HepG2 (cell line): Measurements from ENCODE around the gene DCLRE1C. TPM values are rescaled to one million over a fixed set of nuclear protein-coding genes. Genes with fewer than 3 reads are reported as not detected.

ENCODE experiments used
- ATAC-seq: fragments of 200-7000 bp; cut with Tn5 transposase; 3 replicates; pipeline ENCODE4 v1.9.1; 2020; ENCODE audit warnings: mild to moderate bottlenecking, moderate library complexity
- BruUV-seq: library from RNA; stranded (reverse); fragments of 400-500 nt; replicated peaks from 2 replicates; lab custom pipeline; 2021; lab: Mats Ljungman, UMichigan
- CTCF ChIA-PET: fragments of 300-600 bp; formaldehyde crosslinking; extraction: SDS; loops from one replicate; lab custom pipeline; 2021; ENCODE audit warnings: low total read pairs, inconsistent platforms, low intra/inter-chr PET ratio; lab: Yijun Ruan, JAX
- POLR2A ChIA-PET: fragments of 350-600 bp; sonication (Branson Sonifier 250); formaldehyde crosslinking; loops from one replicate; lab custom pipeline; 2020; ENCODE audit warnings: antibody characterized with exemption, inconsistent platforms; lab: Yijun Ruan, JAX
- DNase-seq: peaks from one replicate; pipeline ENCODE4 v3.0.0-alpha.2; 2015; ENCODE audit warnings: low spot score
- FAIRE-seq: peaks from 3 replicates; lab custom pipeline; 2011; peaks lifted over from hg19 to GRCh38; lab: Jason Lieb, UNC
- H2AFZ ChIP-seq: one replicate; pipeline ENCODE4 v1.6.1; 2011; ENCODE audit warnings: low read length, inconsistent platforms
- H3K27ac ChIP-seq: fragments of 300-600 bp; 3 replicates; pipeline ENCODE4 v1.8.0; 2011; ENCODE audit warnings: mixed run types, mild to moderate bottlenecking, mixed read lengths, low read length, inconsistent platforms; ENCODE audit not compliant: insufficient read depth; ENCODE audit errors: extremely low read length
- H3K27me3 ChIP-seq, 2 experiments: fragments of 200-600 bp in 1 of 2; 2 replicates in 1 of 2; 3 replicates in 1 of 2; pipeline versions ENCODE4 v1.6.0 to v1.8.0; 2011; ENCODE audit warnings: low read length in 2 of 2, mild to moderate bottlenecking in 2 of 2, moderate library complexity in 2 of 2, inconsistent platforms in 1 of 2; ENCODE audit not compliant: insufficient read depth in 2 of 2, control insufficient read depth in 1 of 2
- H3K36me3 ChIP-seq, 2 experiments: fragments of 200-600 bp in 1 of 2; replicated peaks in 1 of 2; 2 replicates in 1 of 2; 3 replicates in 1 of 2; pipeline versions ENCODE4 v1.5.1 to v1.8.0; 2011; ENCODE audit warnings: low read length in 2 of 2, inconsistent platforms in 1 of 2; ENCODE audit not compliant: insufficient read depth in 2 of 2, control insufficient read depth in 1 of 2
- H3K4me1 ChIP-seq: 2 replicates; pipeline ENCODE4 v1.5.1; 2012; ENCODE audit warnings: low read length, inconsistent platforms; ENCODE audit not compliant: insufficient read depth
- H3K4me2 ChIP-seq: 2 replicates; pipeline ENCODE4 v1.6.0; 2011; ENCODE audit warnings: low read depth, low read length, inconsistent platforms
- H3K4me3 ChIP-seq, 3 experiments: fragments of 200-600 bp in 1 of 3; sonication (generic), shearing (Covaris generic) in 1 of 3; replicated peaks in 1 of 3; 2 replicates each; pipeline ENCODE4 v1.5.1; 2011 to 2016; ENCODE audit warnings: low read length in 3 of 3, inconsistent platforms in 2 of 3, low read depth in 2 of 3, mild to moderate bottlenecking in 2 of 3, control low read depth in 1 of 3, mixed read lengths in 1 of 3; ENCODE audit not compliant: insufficient read depth in 1 of 3
- H3K79me2 ChIP-seq: one replicate; pipeline ENCODE4 v1.6.1; 2011; ENCODE audit warnings: low read length, inconsistent platforms; ENCODE audit not compliant: insufficient read depth
- H3K9ac ChIP-seq: 2 replicates; pipeline ENCODE4 v1.6.0; 2011; ENCODE audit warnings: mild to moderate bottlenecking, low read depth, low read length, inconsistent platforms; ENCODE audit not compliant: insufficient read depth
- H3K9me3 ChIP-seq: 2 replicates; pipeline ENCODE4 v1.5.1; 2012; ENCODE audit warnings: mild to moderate bottlenecking, low read length
- H4K20me1 ChIP-seq: 2 replicates; pipeline ENCODE4 v1.6.0; 2011; ENCODE audit warnings: inconsistent platforms, mild to moderate bottlenecking, low read length, moderate library complexity; ENCODE audit not compliant: insufficient read depth
- ARID2 ChIP-seq: sonication (generic); formaldehyde crosslinking; IDR thresholded peaks from 2 replicates; pipeline ENCODE4 v1.8.1; 2022; ENCODE audit warnings: mild to moderate bottlenecking, missing genetic modification reagents, borderline replicate concordance
- ATF7 ChIP-seq, 2 experiments: fragments of 450-650 bp in 1 of 2; sonication (generic) in 1 of 2; formaldehyde crosslinking in 1 of 2; IDR thresholded peaks; 2 replicates each; pipeline versions ENCODE4 v1.4.0 to v1.6.1; 2016 to 2020; ENCODE audit warnings: antibody characterized with exemption in 1 of 2, mild to moderate bottlenecking in 1 of 2, missing genetic modification reagents in 1 of 2
- MIER2 ChIP-seq: IDR thresholded peaks from 2 replicates; pipeline ENCODE4 v1.6.1; 2016; ENCODE audit warnings: missing biosample characterization, missing genetic modification reagents
- SP2 ChIP-seq: sonication (generic); formaldehyde crosslinking; IDR thresholded peaks from 2 replicates; pipeline ENCODE4 v1.5.1; 2020; ENCODE audit warnings: mild to moderate bottlenecking, missing genetic modification reagents
- TCF12 ChIP-seq, 2 experiments: fragments of 450-650 bp in 1 of 2; sonication (generic) in 1 of 2; formaldehyde crosslinking in 1 of 2; IDR thresholded peaks; 2 replicates each; pipeline versions ENCODE4 v1.6.1 to v1.8.0; 2017 to 2022; ENCODE audit warnings: antibody characterized with exemption in 1 of 2, mild to moderate bottlenecking in 1 of 2, missing genetic modification reagents in 1 of 2, moderate library complexity in 1 of 2
- TMF1 ChIP-seq: sonication (generic); formaldehyde crosslinking; IDR thresholded peaks from 2 replicates; pipeline ENCODE4 v1.8.1; 2022; ENCODE audit warnings: low read depth, missing genetic modification reagents
- ZNF24 ChIP-seq: fragments of 450-650 bp; IDR thresholded peaks from 2 replicates; pipeline ENCODE4 v1.6.1; 2017; ENCODE audit warnings: antibody characterized with exemption, mild to moderate bottlenecking
- ZNF713 ChIP-seq: sonication (generic); formaldehyde crosslinking; IDR thresholded peaks from 2 replicates; pipeline ENCODE4 v1.4.0; 2020; ENCODE audit warnings: mild to moderate bottlenecking, missing genetic modification reagents
- WGBS: methylation state at CpG from one replicate; pipeline ENCODE4 v1.1.6; 2017; ENCODE audit warnings: low lambda C conversion rate; 5-methylcytosine and 5-hydroxymethylcytosine counted together
- in situ Hi-C: cut with HindIII; loops from 2 replicates; pipeline ENCODE4 v1.10.0; 2017; ENCODE audit warnings: low pct_unique_long_range_greater_than_20kb; ENCODE audit not compliant: extremely low pct_ligation_motif_present
- intact Hi-C: fragments of 100-400 bp; cut with micrococcal nuclease; formaldehyde crosslinking; loops from one replicate; pipeline ENCODE4 v1.10.0; 2022; ENCODE audit not compliant: unreplicated experiment
- polyA plus RNA-seq, 8 experiments: library from polyadenylated mRNA; depleted of rRNA in 3 of 8; stranded (reverse) in 7 of 8; unstranded in 1 of 8; fragments of >200 nt; fragmentation: Illumina TruSeq in 4 of 8; extraction: Trizol in 4 of 8; gene quantifications; 2 replicates each; pipeline versions ENCODE4 v1.2.1 to v1.2.3, GENCODE V29; 2011 to 2016; ENCODE audit warnings: low read depth in 4 of 8, missing spikeins in 1 of 8, mixed read lengths in 1 of 8; ENCODE audit not compliant: insufficient read depth in 1 of 8
- total RNA-seq, 5 experiments: library from RNA; depleted of rRNA; stranded (reverse); fragments of >200 nt; fragmentation: Illumina TruSeq; extraction: Trizol; gene quantifications; 2 replicates each; pipeline ENCODE4 v1.2.3, GENCODE V29; 2016; ENCODE audit warnings: low read depth in 1 of 5

Gene DCLRE1C
- total and polyA plus RNA-seq, 2 of the 13 experiments (the other 11 are each of a cell fraction or from before 2014, with no cell fraction given), result 3.0 to 10.3 TPM

DNA sequence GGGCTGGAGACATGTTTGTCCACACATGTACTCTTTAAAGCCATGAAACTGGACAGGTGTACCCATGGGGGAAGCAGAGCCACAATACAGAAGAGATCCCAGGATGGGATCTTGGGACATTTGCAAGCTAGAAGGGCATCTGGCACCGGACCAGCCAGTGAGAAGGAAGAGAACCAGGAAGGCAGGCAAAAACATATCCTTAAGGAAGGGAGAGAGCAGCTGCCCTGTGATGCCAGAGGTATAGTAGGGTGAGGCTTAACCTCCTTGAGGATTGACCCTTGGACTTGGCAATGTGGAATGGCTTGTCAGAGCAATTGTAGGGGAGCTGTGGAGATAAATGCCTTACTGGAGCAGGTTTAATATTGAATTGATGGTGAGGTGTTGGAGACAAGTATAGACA, 93.1 kb downstream of the DCLRE1C start:
- Histone ChIP-seq H3K27me3 (no peaks in the 10 kb centered on the region), H3K27ac (no peak overlapping the region), H3K79me2 (no peaks in the 10 kb centered on the region), H3K36me3 (peaks cover 0 to 6% of the 10 kb centered on the region in 2 experiments; a peak in 2 of 5 replicates), H4K20me1 (no peaks in the 10 kb centered on the region), H3K9me3 (no peaks in the 10 kb centered on the region), H3K4me1 (peaks cover 10% of the 10 kb centered on the region; the same call in 1 of the 2 replicates), H3K9ac (no peak overlapping the region), H3K4me3 (no peak overlapping the region), H3K4me2 (no peak overlapping the region), H2AFZ (no peak overlapping the region)
- intact Hi-C loops, result no loop called here
- in situ Hi-C loops, result no loop called here
- 100% methylated on average over 1 of the region's 1 CpG for WGBS
- FAIRE-seq (no peak), DNase-seq (no peak), ATAC-seq (no peak)
- ChIA-PET POLR2A (interaction anchor here (0.5 kb wide), 1 partner anchor 61 kb away, joined by 3 read pairs; no protein-coding TSS in a partner anchor), CTCF (no interaction called here)
- BruUV-seq, result no TSS peak
- TF ChIP-seq MIER2 (CRISPR knock-in tag) (no peak), SP2 (no peak), ZNF713 (no peak), ARID2 (no peak), TMF1 (no peak), TCF12 (IDR thresholded peaks at IDR 0.05) (no peak), TCF12 (CRISPR knock-in tag; IDR thresholded peaks at IDR 0.05) (no peak)

DNA sequence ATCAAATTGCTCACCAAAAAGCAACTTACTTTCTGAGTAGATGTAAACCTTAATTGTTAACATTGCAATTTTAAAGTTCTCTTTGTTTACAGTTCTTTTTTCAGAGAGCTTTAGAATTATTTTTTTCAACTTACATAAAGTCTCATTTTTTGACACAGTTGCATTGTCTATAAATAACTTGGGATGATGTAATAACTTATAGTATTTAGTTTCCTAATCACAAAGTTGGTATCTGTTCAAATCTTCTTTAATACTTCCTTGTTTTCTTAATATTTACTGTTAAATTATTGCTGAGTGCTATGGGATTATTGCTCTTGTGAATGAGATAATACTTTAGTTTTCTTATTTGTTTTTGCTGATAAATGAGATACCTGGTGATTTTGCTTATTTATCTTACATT, 94.1 kb downstream of the DCLRE1C start:
- CTCF ChIA-PET, result no interaction called here
- H3K36me3 ChIP-seq, result peaks cover 0 to 6% of the 10 kb centered on the region in 2 experiments; a peak in 2 of 5 replicates
- no peak for FAIRE-seq

More for the DNA sequence above, 94.1 kb downstream of the DCLRE1C start:
- no TSS peak for BruUV-seq
- Histone ChIP-seq H2AFZ (no peak overlapping the region), H3K4me2 (no peak overlapping the region), H3K27ac (no peak overlapping the region), H4K20me1 (no peaks in the 10 kb centered on the region), H3K4me3 (no peak overlapping the region)
- POLR2A ChIA-PET, result no interaction called here
- ATAC-seq (no peak), DNase-seq (no peak)
- in situ Hi-C loops, result no loop called here
- TF ChIP-seq ATF7 (IDR thresholded peaks at IDR 0.05) (peak; percentile 16; the same call in 1 of the 2 replicates), ATF7 (CRISPR knock-in tag; IDR thresholded peaks at IDR 0.05) (no peak), ZNF24 (no peak)
- TF ChIP-seq, all 625 proteins: peak for 1
- H3K4me1 ChIP-seq, result peaks cover 10% of the 10 kb centered on the region; the same call in 1 of the 2 replicates
- no peaks in the 10 kb centered on the region for H3K27me3 ChIP-seq
- intact Hi-C loops, result no loop called here
- H3K9me3 ChIP-seq, result no peaks in the 10 kb centered on the region
- H3K9ac ChIP-seq, result no peak overlapping the region
- H3K79me2 ChIP-seq, result no peaks in the 10 kb centered on the region
